GM15510 (cell line): ENCODE measurements around the gene DTNBP1.

Experiments used
- POLR2A ChIP-seq: IDR thresholded peaks from 3 replicates; pipeline ENCODE4 v1.6.1; 2011; ENCODE audit warnings: borderline replicate concordance; ENCODE audit not compliant: insufficient read length; ENCODE audit errors: extremely low read depth

Gene DTNBP1

DNA sequence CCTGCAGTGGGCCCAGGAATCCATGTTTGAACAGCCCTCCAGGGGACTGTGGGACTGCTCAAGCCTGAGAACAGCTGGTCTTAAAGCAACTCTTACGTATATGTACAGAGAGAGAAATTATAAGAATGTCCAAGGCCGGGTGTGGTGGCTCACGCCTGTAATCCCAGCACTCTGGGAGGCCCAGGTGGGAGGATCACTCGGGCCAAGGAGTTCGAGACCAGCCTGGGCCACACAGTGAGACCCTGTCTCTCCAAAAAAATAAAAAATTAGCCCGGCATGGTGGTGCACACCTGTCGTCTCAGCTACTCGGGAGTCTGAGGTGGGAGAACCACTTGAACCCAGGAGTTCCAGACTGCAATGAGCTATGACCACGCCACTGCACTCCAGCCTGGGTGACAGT lies 134.0 kb downstream of the DTNBP1 start:
- TF ChIP-seq POLR2A: no peak

- no peak for TF ChIP-seq POLR2A
These were observed 134.8 kb downstream of the DTNBP1 start for GRCh38 chr6:15527838-15528617.

DNA sequence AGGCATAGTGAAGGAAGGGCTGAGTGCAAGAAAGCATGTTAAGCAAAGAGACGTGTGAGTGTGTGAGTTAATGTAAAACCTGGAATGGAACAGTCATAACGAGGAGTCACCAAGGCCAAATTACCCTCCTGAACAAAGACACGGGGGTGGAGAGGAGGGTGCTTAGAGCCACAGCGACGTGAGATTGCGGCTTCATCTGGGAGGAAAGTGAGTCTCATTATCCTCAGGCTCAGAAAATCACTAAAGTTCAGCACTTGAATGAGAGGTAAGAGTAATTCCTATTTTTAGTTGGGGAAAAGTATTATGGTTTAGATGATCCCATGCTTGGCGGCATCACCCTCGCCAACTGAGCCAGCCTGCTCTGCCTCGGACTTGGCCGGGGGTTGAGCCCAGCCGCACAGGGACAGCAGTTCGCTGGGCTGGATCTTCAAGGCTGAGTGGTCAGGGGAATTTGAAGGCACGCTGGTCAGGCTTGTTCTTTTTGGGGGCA lies 136.6 kb downstream of the DTNBP1 start:
- TF ChIP-seq POLR2A: no peak

- no peak for TF ChIP-seq POLR2A
These were observed 137.9 kb downstream of the DTNBP1 start for GRCh38 chr6:15524861-15525401.

DNA sequence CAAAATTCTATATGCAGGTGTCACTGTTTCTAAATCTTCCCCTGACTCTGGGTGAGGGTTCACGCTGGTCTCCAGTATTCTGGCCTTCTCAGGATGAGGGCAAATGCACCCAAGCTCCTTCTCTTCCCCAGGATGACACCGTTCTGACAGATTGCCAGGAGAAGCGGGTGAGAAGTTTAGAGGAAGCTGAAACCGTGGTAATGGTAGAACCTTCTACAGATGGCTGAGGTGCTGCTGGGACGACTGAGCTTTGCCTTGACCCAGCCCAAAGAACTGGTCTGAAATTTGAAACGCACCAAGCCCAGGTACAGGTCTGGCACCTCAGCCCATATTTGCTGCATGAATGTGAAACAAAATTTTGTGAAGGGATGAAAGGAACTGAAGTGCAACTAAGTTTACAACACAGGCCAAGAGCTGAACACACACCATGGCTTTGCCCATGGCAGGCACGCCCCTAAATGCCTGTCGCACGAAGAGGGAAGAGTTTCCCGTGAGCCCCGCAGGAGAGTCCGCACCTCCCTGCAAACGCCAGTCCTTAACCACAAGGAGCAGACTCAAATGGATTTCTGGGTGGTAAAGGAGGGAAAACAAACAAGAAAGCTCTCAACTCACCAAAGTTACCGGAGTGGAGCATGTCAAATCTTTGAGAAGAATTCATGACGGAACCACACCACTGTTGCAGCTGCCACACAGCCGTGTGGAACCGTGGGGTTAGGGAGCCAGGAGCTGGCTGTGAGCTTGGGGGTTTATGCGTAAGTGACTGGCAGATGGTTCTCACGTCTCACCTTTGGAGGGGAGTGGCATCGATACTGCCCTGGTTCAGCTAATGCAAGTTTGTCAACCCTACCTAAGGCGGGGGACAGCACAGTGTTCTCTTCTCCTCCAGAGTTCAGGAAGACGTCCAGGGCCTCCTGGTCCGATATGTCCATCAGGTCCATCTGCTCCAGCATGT lies 138.9 kb downstream of the DTNBP1 start:
- no peak for TF ChIP-seq POLR2A

GRCh38 chr6:15522856-15523529 lies 139.8 kb downstream of the DTNBP1 start:
- TF ChIP-seq POLR2A: no peak

- no peak for TF ChIP-seq POLR2A
These were observed 140.4 kb downstream of the DTNBP1 start for GRCh38 chr6:15522427-15522826.

DNA sequence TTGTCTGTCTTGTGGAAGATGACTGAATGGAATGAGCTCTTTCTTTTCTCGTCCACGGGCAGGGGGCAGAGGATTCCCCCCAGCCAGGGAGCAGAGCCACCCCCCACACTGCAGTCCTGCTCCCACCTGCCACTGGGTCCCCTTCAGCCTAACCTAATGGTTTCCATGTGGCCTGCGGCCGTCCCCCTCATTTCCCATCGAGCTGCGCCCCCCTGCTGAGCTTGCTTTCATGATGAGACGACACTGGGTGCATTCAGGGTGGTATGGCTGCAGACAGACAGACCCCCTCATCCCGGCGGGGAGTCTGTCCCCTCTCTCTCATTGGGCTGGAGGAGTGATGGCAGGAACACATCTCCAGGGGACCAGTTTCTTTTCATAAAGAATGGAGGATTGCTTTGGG lies 140.8 kb downstream of the DTNBP1 start:
- TF ChIP-seq POLR2A: no peak

DNA sequence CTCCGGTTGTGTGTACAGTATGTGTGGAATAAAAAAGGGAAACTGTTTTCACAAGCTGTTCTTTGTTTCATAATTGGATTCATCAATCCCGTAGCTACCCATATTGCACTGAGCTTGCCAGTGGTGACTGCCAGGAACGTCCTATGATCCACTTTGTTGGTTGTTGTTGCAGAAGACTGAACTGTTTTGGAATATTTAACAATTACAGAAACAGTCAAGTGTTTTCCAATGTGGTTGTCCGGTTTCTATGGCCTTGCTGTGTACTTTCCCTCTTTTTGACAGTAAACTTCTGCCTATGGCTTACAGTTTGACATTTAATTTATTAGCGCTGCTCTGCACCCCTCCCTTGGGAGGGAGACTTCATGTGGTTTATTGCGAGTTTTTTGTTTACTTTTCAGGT lies 141.2 kb downstream of the DTNBP1 start:
- TF ChIP-seq POLR2A: no peak

GRCh38 chr6:15520626-15521203 lies 142.1 kb downstream of the DTNBP1 start:
- TF ChIP-seq POLR2A: no peak

GRCh38 chr6:15519681-15520080 lies 143.1 kb downstream of the DTNBP1 start:
- no peak for TF ChIP-seq POLR2A

DNA sequence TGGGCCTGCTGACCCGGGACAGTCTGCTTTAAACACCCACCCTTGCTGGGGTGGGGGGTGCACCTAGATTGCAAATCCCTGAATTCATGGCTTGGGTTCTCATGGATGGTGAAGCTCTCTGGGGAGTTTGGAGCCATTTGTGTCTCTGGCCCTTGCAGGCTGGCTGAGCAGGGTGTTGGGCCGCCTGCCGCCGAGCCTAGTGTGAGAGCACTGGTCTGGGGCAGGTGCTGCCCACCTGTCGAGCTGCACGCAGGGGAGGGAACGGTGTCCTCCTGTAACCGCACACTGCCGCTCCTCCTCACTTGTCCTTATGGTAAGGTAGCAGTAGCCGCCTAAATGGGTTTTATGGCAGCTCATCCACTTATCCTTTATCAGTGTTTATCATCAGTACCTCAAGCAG lies 143.9 kb downstream of the DTNBP1 start:
- no peak for TF ChIP-seq POLR2A

GRCh38 chr6:15518057-15518456 lies 144.8 kb downstream of the DTNBP1 start:
- TF ChIP-seq POLR2A: no peak

GRCh38 chr6:15517600-15517999 lies 145.2 kb downstream of the DTNBP1 start:
- TF ChIP-seq POLR2A: no peak

DNA sequence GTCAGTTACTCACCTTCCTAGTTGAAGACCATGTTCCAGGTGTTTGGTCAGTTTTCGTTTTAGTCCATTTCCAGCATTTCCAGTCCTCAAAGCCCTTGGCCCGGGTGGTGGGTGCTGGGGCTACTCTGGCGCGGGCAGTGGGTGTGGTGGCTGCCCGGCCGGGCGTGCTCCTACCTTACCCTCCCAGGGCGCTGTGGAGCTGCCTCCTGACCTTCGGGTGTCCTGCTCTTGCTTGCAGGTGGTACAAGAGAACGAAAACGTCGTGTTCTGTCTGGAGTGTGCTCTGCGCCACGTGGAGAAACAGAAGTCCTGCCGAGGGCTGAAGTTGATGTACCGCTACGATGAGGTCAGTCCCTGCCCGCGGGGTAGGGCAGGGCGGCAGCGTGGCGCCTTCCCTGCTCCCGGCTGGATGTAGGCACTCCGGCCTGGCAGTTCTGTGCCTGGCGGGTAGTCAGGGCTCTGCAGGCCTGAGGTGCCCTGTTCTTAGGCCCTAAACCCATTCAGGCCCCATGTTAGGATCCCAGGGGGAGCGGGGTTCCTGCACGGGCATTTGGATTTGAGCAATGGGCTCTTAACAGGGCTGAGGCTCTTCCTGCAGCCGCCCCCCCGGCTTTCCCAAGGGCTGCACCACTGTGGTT lies 145.8 kb downstream of the DTNBP1 start:
- no peak for TF ChIP-seq POLR2A

- TF ChIP-seq POLR2A: no peak
These were observed 146.4 kb downstream of the DTNBP1 start for GRCh38 chr6:15516378-15516777.
